Fibroblast of lung (primary cell): ENCODE measurements around the gene TPPP. TPM values are rescaled to one million over a fixed set of nuclear protein-coding genes. Genes with fewer than 3 reads are reported as not detected.

Source experiments
- DNase-seq, 2 donors: peaks; one replicate each; pipeline versions ENCODE4 v3.0.0 to v3.0.0-alpha.2; 2010; ENCODE audit warnings: low read depth in 2 of 2
- H2AFZ ChIP-seq: 2 replicates; pipeline ENCODE4 v1.5.1; 2012; ENCODE audit warnings: low read length, control low read depth, inconsistent platforms
- H3K27ac ChIP-seq: 2 replicates; pipeline ENCODE4 v1.5.1; 2011; ENCODE audit warnings: low read length, control low read depth; ENCODE audit not compliant: insufficient read depth
- H3K27me3 ChIP-seq: 2 replicates; pipeline ENCODE4 v1.5.1; 2011; ENCODE audit warnings: mild to moderate bottlenecking, low read length; ENCODE audit not compliant: control insufficient read depth, insufficient read depth
- H3K36me3 ChIP-seq: 2 replicates; pipeline ENCODE4 v1.5.1; 2011; ENCODE audit warnings: low read length; ENCODE audit not compliant: control insufficient read depth, insufficient read depth
- H3K4me1 ChIP-seq: 2 replicates; pipeline ENCODE4 v1.5.1; 2011; ENCODE audit warnings: low read length; ENCODE audit not compliant: control insufficient read depth, insufficient read depth; ENCODE audit errors: extremely low read depth
- H3K4me2 ChIP-seq: 2 replicates; pipeline ENCODE4 v1.5.1; 2011; ENCODE audit warnings: low read length, control low read depth; ENCODE audit not compliant: insufficient read depth; ENCODE audit errors: extremely low read depth
- H3K4me3 ChIP-seq, 4 experiments: fragments of 200-600 bp in 1 of 4; sonication (generic) in 1 of 4; replicated peaks in 1 of 4; 2 replicates each; pipeline ENCODE4 v1.5.1; 2011 to 2016; ENCODE audit warnings: low read length in 4 of 4, low read depth in 3 of 4, mild to moderate bottlenecking in 3 of 4, control low read depth in 2 of 4, inconsistent platforms in 1 of 4, mixed read lengths in 1 of 4; ENCODE audit not compliant: insufficient read depth in 1 of 4; ENCODE audit errors: control extremely low read depth in 1 of 4
- H3K79me2 ChIP-seq: 2 replicates; pipeline ENCODE4 v1.5.1; 2012; ENCODE audit warnings: mild to moderate bottlenecking, low read length, inconsistent platforms; ENCODE audit not compliant: control insufficient read depth, insufficient read depth
- H3K9ac ChIP-seq: 2 replicates; pipeline ENCODE4 v1.5.1; 2011; ENCODE audit warnings: mild to moderate bottlenecking, low read length, control low read depth; ENCODE audit not compliant: insufficient read depth
- H3K9me3 ChIP-seq: 2 replicates; pipeline ENCODE4 v1.5.1; 2012; ENCODE audit warnings: low read depth, low read length; ENCODE audit not compliant: control insufficient read depth, insufficient read depth
- H4K20me1 ChIP-seq: 2 replicates; pipeline ENCODE4 v1.5.1; 2011; ENCODE audit warnings: low read length; ENCODE audit not compliant: control insufficient read depth, insufficient read depth; ENCODE audit errors: extremely low read depth
- CTCF ChIP-seq, 2 donors: IDR thresholded peaks in 1 of 2; conservative IDR thresholded peaks in 1 of 2; 1 replicate in 1 of 2; 2 replicates in 1 of 2; pipeline ENCODE4 v1.5.1; 2011 to 2012; ENCODE audit warnings: low read length in 2 of 2, control low read depth in 1 of 2, inconsistent platforms in 1 of 2, low read depth in 1 of 2, mild to moderate bottlenecking in 1 of 2
- EZH2 ChIP-seq: IDR thresholded peaks from 2 replicates; pipeline ENCODE4 v1.5.1; 2012; ENCODE audit warnings: low read length, control low read depth, mild to moderate bottlenecking; ENCODE audit errors: missing control alignments
- polyA plus RNA-seq, 2 donors: library from polyadenylated mRNA; depleted of rRNA in 1 of 2; stranded (reverse) in 1 of 2; unstranded in 1 of 2; fragments of >200 nt; gene quantifications; 2 replicates each; pipeline ENCODE4 v1.2.1, GENCODE V29; 2011 to 2012; ENCODE audit warnings: missing spikeins in 1 of 2
- total RNA-seq: library from RNA; depleted of rRNA; stranded (reverse); fragments of >200 nt; gene quantifications from 2 replicates; pipeline ENCODE4 v1.2.1, GENCODE V29; 2014

The TPPP gene
- total and polyA plus RNA-seq, 2 donors (not counting 1 experiment from before 2014, with no cell fraction given) = 0.06 to 0.17 TPM

- no peak overlapping the region for H3K9ac ChIP-seq
- no peaks in the 10 kb centered on the region for H3K4me1 ChIP-seq
- no peaks in the 10 kb centered on the region for H3K27me3 ChIP-seq
- TF ChIP-seq CTCF (conservative IDR thresholded peaks at IDR 0.05 in 1 of 2, IDR thresholded peaks at IDR 0.05 in 1 of 2; ENCODE audit: low read depth in 1 of 2, low read length in 2 of 2) (no peak), EZH2 (no peak)
- H3K79me2 ChIP-seq = no peaks in the 10 kb centered on the region
- peaks cover 2% of the 10 kb centered on the region for H3K36me3 ChIP-seq
- no peak overlapping the region for H3K4me3 ChIP-seq
- H3K27ac ChIP-seq = no peak overlapping the region
- no peaks in the 10 kb centered on the region for H3K9me3 ChIP-seq
- H3K4me2 ChIP-seq = no peak overlapping the region
- no peaks in the 10 kb centered on the region for H4K20me1 ChIP-seq
- no peak for DNase-seq
- H2AFZ ChIP-seq = no peak overlapping the region
These were observed 27.6 kb downstream of the TPPP start for GRCh38 chr5:665541-665955.

GRCh38 chr5:664994-665360, 28.2 kb downstream of the TPPP start:
- Histone ChIP-seq H3K27ac (no peak overlapping the region), H3K9me3 (no peaks in the 10 kb centered on the region), H3K4me3 (no peak overlapping the region), H3K4me1 (no peaks in the 10 kb centered on the region), H2AFZ (no peak overlapping the region), H3K27me3 (no peaks in the 10 kb centered on the region), H3K4me2 (no peak overlapping the region), H3K36me3 (peaks cover 2% of the 10 kb centered on the region), H3K79me2 (no peaks in the 10 kb centered on the region), H4K20me1 (no peaks in the 10 kb centered on the region), H3K9ac (no peak overlapping the region)
- DNase-seq = no peak
- TF ChIP-seq CTCF (conservative IDR thresholded peaks at IDR 0.05 in 1 of 2, IDR thresholded peaks at IDR 0.05 in 1 of 2; ENCODE audit: low read depth in 1 of 2, low read length in 2 of 2) = no peak
- no peak for TF ChIP-seq EZH2

GRCh38 chr5:664343-664993, 28.7 kb downstream of the TPPP start:
- Histone ChIP-seq H3K4me1 (no peaks in the 10 kb centered on the region), H3K9me3 (no peaks in the 10 kb centered on the region), H3K79me2 (no peaks in the 10 kb centered on the region), H4K20me1 (no peaks in the 10 kb centered on the region), H3K9ac (no peak overlapping the region), H3K4me3 (no peak overlapping the region), H3K36me3 (peaks cover 2% of the 10 kb centered on the region), H3K4me2 (no peak overlapping the region), H2AFZ (no peak overlapping the region), H3K27me3 (no peaks in the 10 kb centered on the region), H3K27ac (no peak overlapping the region)
- no peak for DNase-seq
- no peak for TF ChIP-seq EZH2
- TF ChIP-seq CTCF (conservative IDR thresholded peaks at IDR 0.05 in 1 of 2, IDR thresholded peaks at IDR 0.05 in 1 of 2; ENCODE audit: low read depth in 1 of 2, low read length in 2 of 2) = no peak
